Neural progenitor cell (in vitro differentiated cells): ENCODE measurements around the gene SCYGR1. TPM values are rescaled to one million over a fixed set of nuclear protein-coding genes. Genes with fewer than 3 reads are reported as not detected.
"Not testable (repeated sequence)": the region's sequence is repeated elsewhere in the genome, so short reads cannot be mapped to it uniquely, and the experiment has no call there.

Experiments
- DNase-seq: peaks from one replicate; pipeline ENCODE4 v3.0.0-alpha.2; 2016; ENCODE audit warnings: low spot score
- H2AFZ ChIP-seq: fragments of 200-600 bp; sonication (generic); replicated peaks from 2 replicates; pipeline ENCODE4 v1.6.1; 2016; ENCODE audit warnings: antibody characterized with exemption
- H3F3A ChIP-seq: fragments of 200-600 bp; sonication (generic); 2 replicates; pipeline ENCODE4 v1.6.1; 2016; ENCODE audit warnings: antibody characterized with exemption, low read depth
- H3K27ac ChIP-seq: fragments of 200-600 bp; sonication (generic); 2 replicates; pipeline ENCODE4 v1.5.1; 2016; ENCODE audit warnings: mild to moderate bottlenecking
- H3K27me3 ChIP-seq: fragments of 200-600 bp; sonication (generic); 2 replicates; pipeline ENCODE4 v1.6.1; 2016; ENCODE audit warnings: mild to moderate bottlenecking, moderate library complexity
- H3K36me3 ChIP-seq: fragments of 200-600 bp; sonication (generic); 2 replicates; pipeline ENCODE4 v1.5.1; 2016
- H3K4me1 ChIP-seq: fragments of 200-600 bp; sonication (generic); 2 replicates; pipeline ENCODE4 v1.6.1; 2016; ENCODE audit warnings: mixed run types
- H3K4me2 ChIP-seq: fragments of 200-600 bp; sonication (generic); 2 replicates; pipeline ENCODE4 v1.6.1; 2016
- H3K4me3 ChIP-seq: fragments of 200-600 bp; sonication (generic); 2 replicates; pipeline ENCODE4 v1.5.1; 2016
- H3K79me2 ChIP-seq: fragments of 200-600 bp; sonication (generic); 2 replicates; pipeline ENCODE4 v1.6.1; 2016; ENCODE audit warnings: low read depth
- H3K9ac ChIP-seq: fragments of 200-600 bp; sonication (generic); 2 replicates; pipeline ENCODE4 v1.6.1; 2016
- H3K9me3 ChIP-seq: fragments of 200-600 bp; sonication (generic); 2 replicates; pipeline ENCODE4 v1.5.1; 2016; ENCODE audit warnings: low read depth
- H4K20me1 ChIP-seq: fragments of 200-600 bp; sonication (generic); 2 replicates; pipeline ENCODE4 v1.6.1; 2016; ENCODE audit warnings: low read depth
- H3K27ac Mint-ChIP-seq: 3 replicates; pipeline ENCODE4 v1.8.0; 2021; ENCODE audit warnings: mixed read lengths
- H3K27me3 Mint-ChIP-seq: 2 replicates; pipeline ENCODE4 v1.8.0; 2022; ENCODE audit warnings: low read depth, mild to moderate bottlenecking, inconsistent platforms, moderate library complexity, mixed read lengths; ENCODE audit not compliant: insufficient read depth
- H3K36me3 Mint-ChIP-seq: 3 replicates; pipeline ENCODE4 v1.8.0; 2021; ENCODE audit warnings: mixed read lengths
- H3K4me1 Mint-ChIP-seq: 3 replicates; pipeline ENCODE4 v1.8.0; 2021; ENCODE audit warnings: mixed read lengths
- H3K4me3 Mint-ChIP-seq: 3 replicates; pipeline ENCODE4 v1.8.0; 2021; ENCODE audit warnings: mild to moderate bottlenecking, moderate library complexity, mixed read lengths
- H3K9me3 Mint-ChIP-seq: 3 replicates; pipeline ENCODE4 v1.8.0; 2020; ENCODE audit warnings: mixed read lengths
- CTCF ChIP-seq: fragments of 200-600 bp; sonication (generic); IDR thresholded peaks from 2 replicates; pipeline ENCODE4 v1.5.1; 2017; ENCODE audit warnings: antibody characterized with exemption, mild to moderate bottlenecking
- EZH2 ChIP-seq: fragments of 200-600 bp; sonication (generic); IDR thresholded peaks from 2 replicates; pipeline ENCODE4 v1.6.1; 2017; ENCODE audit warnings: antibody characterized with exemption, mild to moderate bottlenecking, moderate library complexity
- EZH2phosphoT487 ChIP-seq: fragments of 200-600 bp; sonication (generic); IDR thresholded peaks from 2 replicates; pipeline ENCODE4 v1.6.1; 2017; ENCODE audit warnings: antibody characterized with exemption
- total RNA-seq: library from RNA; depleted of rRNA; stranded (reverse); fragments of >200 nt; gene quantifications from 2 replicates; pipeline ENCODE4 v1.2.3, GENCODE V29; 2015; ENCODE audit warnings: low replicate concordance

The SCYGR1 gene, protein sequence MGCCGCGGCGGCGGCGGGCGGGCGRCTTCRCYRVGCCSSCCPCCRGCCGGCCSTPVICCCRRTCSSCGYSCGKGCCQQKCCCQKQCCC
- total RNA-seq: not detected in 2 replicates

GRCh38 chr2:227387583-227387982 is at the start of gene SCYGR1:
Gene SCYGR1, minus strand, starts transcription at chr2:227387949. Its CDS starts 0 bp downstream, at chr2:227387949.
- not testable (repeated sequence) for H3K4me3 ChIP-seq, H3K36me3 Mint-ChIP-seq, H3K9ac ChIP-seq, H3K79me2 ChIP-seq, H3K27me3 Mint-ChIP-seq, H3K4me3 Mint-ChIP-seq, H3K9me3 Mint-ChIP-seq, H3K9me3 ChIP-seq, H4K20me1 ChIP-seq, DNase-seq, H3K36me3 ChIP-seq, H2AFZ ChIP-seq, H3K4me1 ChIP-seq, H3K4me1 Mint-ChIP-seq, H3K27me3 ChIP-seq, H3K27ac ChIP-seq, H3F3A ChIP-seq, H3K27ac Mint-ChIP-seq, H3K4me2 ChIP-seq

DNA sequence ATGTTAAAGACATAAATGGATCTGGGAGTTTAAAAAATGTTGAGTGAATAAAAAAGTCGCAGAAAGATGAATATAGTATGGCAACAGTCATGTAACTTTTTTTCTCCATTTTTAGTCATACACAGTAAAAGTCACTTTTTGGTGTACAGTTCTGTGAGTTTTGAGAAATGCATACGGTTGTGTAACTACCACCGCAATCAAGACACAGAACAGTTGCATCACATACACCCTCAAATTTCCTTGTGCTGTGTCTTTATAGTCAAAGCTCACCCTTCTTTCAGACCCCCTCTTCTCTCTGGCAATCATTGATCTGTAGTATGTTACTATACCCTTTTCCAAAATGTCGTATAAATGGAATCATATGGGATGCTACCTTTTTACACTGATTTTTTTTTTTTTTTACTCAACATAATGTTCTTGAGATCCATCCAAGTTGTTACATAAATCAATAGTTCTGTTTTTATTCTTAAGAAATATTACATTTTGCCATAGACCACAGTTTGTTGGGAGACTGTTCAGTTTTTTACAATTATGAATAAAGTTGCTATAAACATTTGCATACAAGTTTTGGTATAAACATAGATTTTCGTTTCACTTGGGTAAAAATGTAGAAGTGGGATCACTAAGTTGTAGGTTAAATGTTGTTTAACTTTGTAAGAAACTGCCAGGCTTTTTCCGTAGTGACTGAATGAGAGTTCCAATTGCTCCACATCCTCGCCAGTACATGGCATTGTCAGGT is 48.9 kb upstream of the SCYGR1 start:
- Mint-ChIP-seq H3K4me3 (no peak overlapping the region), H3K4me1 (no peaks in the 10 kb centered on the region), H3K9me3 (peaks cover 12% of the 10 kb centered on the region), H3K27me3 (peaks cover 9% of the 10 kb centered on the region), H3K36me3 (no peaks in the 10 kb centered on the region), H3K27ac (no peak overlapping the region)
- H2AFZ ChIP-seq: no peak overlapping the region
- H3K36me3 ChIP-seq: peaks cover 4% of the 10 kb centered on the region
- DNase-seq: no peak
- no peak for TF ChIP-seq EZH2
- TF ChIP-seq EZH2phosphoT487: no peak
- TF ChIP-seq CTCF: no peak
- H3K9ac ChIP-seq: no peak overlapping the region
- H3K27me3 ChIP-seq: no peaks in the 10 kb centered on the region
- H3K79me2 ChIP-seq: no peaks in the 10 kb centered on the region
- no peaks in the 10 kb centered on the region for H3F3A ChIP-seq
- H3K4me1 ChIP-seq: no peaks in the 10 kb centered on the region
- no peak overlapping the region for H3K4me2 ChIP-seq
- H3K9me3 ChIP-seq: peaks cover 9% of the 10 kb centered on the region
- H4K20me1 ChIP-seq: no peaks in the 10 kb centered on the region
- no peak overlapping the region for H3K27ac ChIP-seq
- no peak overlapping the region for H3K4me3 ChIP-seq

- Histone ChIP-seq H3K79me2 (no peaks in the 10 kb centered on the region), H3K27me3 (no peaks in the 10 kb centered on the region), H3K27ac (no peak overlapping the region), H3K4me1 (no peaks in the 10 kb centered on the region), H3K4me2 (no peak overlapping the region), H4K20me1 (no peaks in the 10 kb centered on the region), H3K4me3 (no peak overlapping the region), H3K9me3 (peaks cover 9% of the 10 kb centered on the region), H3K36me3 (peaks cover 4% of the 10 kb centered on the region), H3F3A (no peaks in the 10 kb centered on the region), H3K9ac (no peak overlapping the region), H2AFZ (no peak overlapping the region)
- TF ChIP-seq EZH2 (no peak), EZH2phosphoT487 (no peak), CTCF (no peak)
- no peaks in the 10 kb centered on the region for H3K36me3 Mint-ChIP-seq
- no peak for DNase-seq
- H3K4me1 Mint-ChIP-seq: no peaks in the 10 kb centered on the region
- peaks cover 3% of the 10 kb centered on the region for H3K27me3 Mint-ChIP-seq
- no peak overlapping the region for H3K27ac Mint-ChIP-seq
- H3K9me3 Mint-ChIP-seq: peaks cover 12% of the 10 kb centered on the region
- H3K4me3 Mint-ChIP-seq: peak overlapping the region; percentile 43
These were observed 45.4 kb upstream of the SCYGR1 start for GRCh38 chr2:227433171-227433570.

- no peaks in the 10 kb centered on the region for H3K4me1 ChIP-seq
- no peak for TF ChIP-seq EZH2
- TF ChIP-seq EZH2phosphoT487: no peak
- no peak for TF ChIP-seq CTCF
- Mint-ChIP-seq H3K36me3 (no peaks in the 10 kb centered on the region), H3K4me3 (no peak overlapping the region), H3K9me3 (peaks cover 12% of the 10 kb centered on the region), H3K4me1 (no peaks in the 10 kb centered on the region), H3K27ac (no peak overlapping the region), H3K27me3 (peaks cover 3% of the 10 kb centered on the region)
- H3K4me3 ChIP-seq: no peak overlapping the region
- no peak overlapping the region for H3K27ac ChIP-seq
- no peaks in the 10 kb centered on the region for H4K20me1 ChIP-seq
- no peaks in the 10 kb centered on the region for H3F3A ChIP-seq
- no peaks in the 10 kb centered on the region for H3K27me3 ChIP-seq
- H3K79me2 ChIP-seq: no peaks in the 10 kb centered on the region
- peaks cover 9% of the 10 kb centered on the region for H3K9me3 ChIP-seq
- no peak overlapping the region for H3K4me2 ChIP-seq
- no peak overlapping the region for H3K9ac ChIP-seq
- no peak for DNase-seq
- no peak overlapping the region for H2AFZ ChIP-seq
- peaks cover 4% of the 10 kb centered on the region for H3K36me3 ChIP-seq
These were observed 42.9 kb upstream of the SCYGR1 start for GRCh38 chr2:227430639-227431038.
